Vagina (tissue), 2 donors: ENCODE data around the gene RBBP9.

ENCODE experiments used
- CTCF ChIP-seq, 3 experiments: fragments of 450-650 bp in 2 of 3; fragments of 200-600 bp in 1 of 3; sonication (generic) in 1 of 3; IDR thresholded peaks; one replicate each; pipeline ENCODE4 v1.5.1; 2017 to 2019; ENCODE audit warnings: antibody characterized with exemption in 3 of 3, mild to moderate bottlenecking in 2 of 3, moderate library complexity in 2 of 3
- POLR2A ChIP-seq, 2 donors: fragments of 450-650 bp; IDR thresholded peaks; one replicate each; pipeline ENCODE4 v1.6.1; 2017; ENCODE audit warnings: antibody characterized with exemption in 2 of 2, mild to moderate bottlenecking in 2 of 2, moderate library complexity in 2 of 2
- POLR2AphosphoS5 ChIP-seq, 2 donors: sonication (generic); formaldehyde crosslinking; IDR thresholded peaks; one replicate each; pipeline ENCODE4 v1.9.0; 2017; ENCODE audit warnings: antibody characterized with exemption in 2 of 2, mild to moderate bottlenecking in 2 of 2, low read depth in 1 of 2; ENCODE audit not compliant: insufficient read depth in 1 of 2

GRCh38 chr20:18440403-18440802 is 56.6 kb downstream of the RBBP9 start:
- TF ChIP-seq POLR2A (IDR thresholded peaks at IDR 0.05) (no peak), CTCF (IDR thresholded peaks at IDR 0.05) (no peak), POLR2AphosphoS5 (IDR thresholded peaks at IDR 0.05; ENCODE audit: insufficient read depth in 1 of 2, low read depth in 1 of 2) (no peak)
